ENCODE measurements around the gene ALX4. TPM values are rescaled to one million over a fixed set of nuclear protein-coding genes. Genes with fewer than 3 reads are reported as not detected.
A peak's percentile ranks its signal among the peaks of the same experiment; 100 is the strongest.

The ALX4 gene
- total RNA-seq, 1 donor from 2014 or later: not detected

DNA sequence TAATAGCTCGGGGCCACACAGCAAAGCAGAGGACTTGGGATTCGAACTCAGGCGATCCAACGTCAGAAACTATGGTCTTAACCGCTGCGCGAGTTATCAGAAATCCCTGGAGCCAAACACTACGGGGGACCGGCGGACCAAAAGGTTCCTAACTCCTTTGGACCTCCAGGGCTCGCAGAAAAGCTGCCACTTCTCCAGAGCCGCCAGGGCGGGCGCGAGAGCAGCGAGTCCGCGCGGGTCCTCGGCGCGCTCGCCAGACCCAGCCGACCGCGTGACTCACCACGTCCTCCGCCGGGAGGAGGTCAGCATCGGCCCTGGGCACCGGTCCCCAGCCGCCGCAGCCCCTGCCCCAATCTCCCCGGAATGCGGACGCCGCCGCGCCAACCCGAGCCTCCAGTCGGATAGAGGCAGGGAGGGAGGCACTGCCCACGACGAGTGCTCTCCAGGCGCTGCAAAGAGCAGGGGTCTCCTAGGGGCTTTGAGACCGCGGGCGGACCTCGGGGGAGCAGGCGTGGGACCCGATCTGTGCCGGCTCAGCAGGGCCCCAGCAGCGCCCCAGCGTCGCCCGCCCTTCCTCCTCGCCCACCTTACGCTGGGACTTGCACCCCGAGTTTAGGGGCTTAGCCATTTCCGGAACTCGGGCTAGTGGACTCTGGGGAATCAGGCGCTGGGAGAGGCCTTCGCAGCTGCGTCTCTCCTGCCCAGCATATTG lies 6.2 kb upstream of the ALX4 start:
- no peak for ATAC-seq

DNA sequence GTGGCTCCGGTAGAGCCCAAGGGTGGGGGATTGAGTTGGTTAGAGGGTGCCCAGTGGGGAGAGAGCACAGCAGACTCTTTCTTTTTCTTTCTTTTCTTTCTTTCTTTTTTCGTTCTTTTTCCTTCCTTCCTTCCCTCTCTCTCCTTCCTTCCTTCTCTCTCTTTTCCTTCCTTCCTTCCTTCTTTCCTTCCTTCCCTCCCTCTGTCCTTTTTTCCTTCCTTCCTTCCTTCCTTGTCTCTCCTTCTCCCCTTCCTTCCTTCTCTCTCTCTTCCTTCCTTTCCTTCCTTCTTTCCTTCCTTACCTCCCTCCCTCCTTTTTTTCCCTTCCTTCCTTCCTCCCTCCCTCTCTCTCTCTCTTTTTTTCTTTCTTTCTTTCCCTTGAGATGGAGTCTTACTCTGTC lies 4.8 kb upstream of the ALX4 start:
- no peak for ATAC-seq

DNA sequence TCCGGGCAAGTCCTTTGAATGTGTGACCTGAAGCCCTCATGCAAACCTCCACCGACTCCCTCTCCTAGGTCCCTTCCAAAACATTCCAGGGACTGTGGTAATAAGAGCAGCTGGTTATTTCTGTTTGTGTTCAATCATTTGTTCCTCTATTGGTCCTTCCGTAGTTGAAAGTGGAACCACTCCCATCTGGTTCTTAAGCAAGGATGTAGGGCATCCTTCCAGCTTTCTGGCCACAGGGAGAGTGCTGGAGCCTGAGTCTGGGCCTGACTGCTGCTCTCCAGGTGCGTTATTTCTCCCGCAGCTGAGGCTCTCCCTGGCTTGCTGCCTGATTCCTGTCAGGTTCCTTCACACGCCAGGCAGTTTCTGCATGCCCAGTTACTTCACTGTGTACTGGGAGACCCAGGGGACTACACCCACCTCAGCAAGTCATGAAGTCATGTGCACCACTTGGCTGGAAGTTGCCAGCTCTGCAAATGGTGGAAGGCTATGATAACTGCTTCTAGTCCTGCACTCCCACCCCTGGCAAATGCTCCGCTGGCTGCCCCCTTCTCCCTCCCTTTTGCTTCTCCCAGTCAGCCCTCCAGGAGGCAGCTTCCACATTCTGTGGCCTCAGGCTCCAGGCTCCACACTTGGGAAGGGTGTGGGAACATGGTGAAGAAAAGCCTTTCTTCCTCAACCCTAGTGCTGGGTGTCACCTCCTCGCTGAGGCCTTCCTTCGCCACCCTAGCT lies 4.0 kb upstream of the ALX4 start:
- no peak for ATAC-seq

DNA sequence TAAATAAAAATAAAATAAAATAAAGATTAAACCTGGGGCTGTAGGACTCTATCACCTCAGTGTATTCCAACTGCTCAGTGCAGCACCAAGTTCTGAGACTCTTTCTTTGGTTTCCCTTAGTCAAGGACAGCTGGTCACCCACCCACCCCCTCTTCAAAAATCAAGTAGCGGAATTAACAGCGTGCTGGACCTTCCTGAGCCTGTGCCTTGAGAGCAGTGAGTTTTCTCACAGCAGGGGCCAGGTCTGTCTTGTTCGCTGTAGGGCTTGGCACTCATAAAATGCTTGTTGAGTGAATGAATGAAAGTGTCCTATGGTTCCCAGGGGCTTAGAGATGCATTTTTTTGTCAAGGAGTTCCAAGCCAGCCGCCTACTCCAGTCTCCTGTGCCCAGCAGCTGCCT lies 2.9 kb upstream of the ALX4 start:
- ATAC-seq: no peak

DNA sequence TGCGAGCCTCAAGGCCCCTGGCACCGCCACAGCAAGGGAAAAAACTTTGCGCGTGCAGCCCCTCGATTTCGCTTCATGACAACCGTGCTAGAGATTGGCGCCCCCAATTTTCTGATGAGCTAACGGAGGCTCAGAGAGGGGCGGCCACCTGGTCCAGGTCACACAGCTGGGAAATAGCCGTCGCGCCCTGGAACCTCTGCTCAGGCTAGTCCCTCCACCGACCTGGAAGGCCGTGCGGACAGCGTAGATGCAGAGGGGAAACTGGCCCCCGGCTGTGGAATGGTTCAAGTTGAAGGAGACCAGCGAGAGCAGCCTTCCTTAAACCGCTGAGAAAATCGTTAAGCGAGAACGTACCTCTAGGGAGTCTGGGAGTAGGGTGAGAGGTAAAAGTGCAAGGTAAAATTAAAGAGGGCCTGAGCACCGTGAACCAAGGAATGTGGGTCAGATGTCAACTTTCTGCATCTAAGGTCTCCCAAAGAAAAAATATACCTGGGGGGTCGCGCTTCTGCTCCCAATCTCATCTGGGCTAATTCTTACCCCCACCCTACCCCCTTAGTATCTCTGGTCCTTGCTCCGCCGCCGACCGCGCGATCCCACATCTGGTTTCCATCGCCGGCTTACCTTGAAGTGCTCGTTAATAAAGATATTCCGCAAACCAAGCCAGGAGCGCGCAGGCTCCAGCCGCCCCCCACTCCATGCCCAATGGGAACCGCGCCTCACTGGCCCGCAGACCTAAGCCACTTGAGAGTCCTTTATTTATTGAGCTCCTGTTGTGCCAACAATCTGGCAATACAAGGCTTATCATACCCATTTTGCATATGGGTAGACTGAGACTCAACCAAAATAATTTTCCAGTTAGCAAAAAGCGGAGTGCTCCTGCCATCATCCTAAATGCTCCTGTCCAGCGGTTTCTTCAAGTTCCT lies 1.7 kb upstream of the ALX4 start:
- ATAC-seq: no peak

DNA sequence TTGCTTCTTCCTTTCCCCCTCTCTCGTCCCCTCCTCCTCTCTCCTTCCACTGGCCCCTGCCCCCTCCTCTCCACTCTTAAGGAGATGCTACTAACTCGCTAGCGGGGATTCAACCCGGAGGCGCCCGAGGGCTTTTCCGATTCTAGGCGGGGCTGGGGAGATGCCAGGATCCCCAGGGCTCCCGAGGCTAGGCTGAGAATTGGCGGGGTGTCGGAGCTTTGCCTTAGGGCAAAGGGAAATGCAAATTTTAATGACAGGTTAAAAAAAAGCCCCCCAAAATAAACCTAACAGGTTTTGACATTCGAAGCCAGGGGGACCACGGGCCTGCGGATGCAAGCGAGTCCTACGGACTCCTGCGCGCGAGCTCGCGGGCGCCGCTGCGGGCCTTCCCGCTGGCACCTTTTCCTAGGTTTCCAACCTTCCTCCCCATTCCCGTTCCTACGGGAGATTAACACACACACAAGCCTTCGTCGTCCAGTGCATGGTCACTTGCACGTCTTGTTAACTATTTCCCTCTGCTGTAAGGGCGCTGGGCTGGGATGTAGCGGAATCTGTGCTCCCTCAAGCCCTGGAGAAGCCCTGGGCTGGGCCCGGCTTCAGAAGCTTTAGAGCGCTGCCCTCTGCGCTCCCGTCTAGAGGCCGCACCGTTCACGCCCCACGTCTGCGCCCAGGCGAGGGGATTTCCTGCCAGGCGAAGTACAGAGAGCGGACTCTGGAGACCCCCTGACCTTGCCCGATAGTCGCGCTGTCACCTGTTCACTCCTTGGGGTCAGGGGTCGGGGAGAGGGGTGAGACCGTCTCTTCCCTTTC lies 729 bp upstream of the ALX4 start:
- no peak for ATAC-seq

DNA sequence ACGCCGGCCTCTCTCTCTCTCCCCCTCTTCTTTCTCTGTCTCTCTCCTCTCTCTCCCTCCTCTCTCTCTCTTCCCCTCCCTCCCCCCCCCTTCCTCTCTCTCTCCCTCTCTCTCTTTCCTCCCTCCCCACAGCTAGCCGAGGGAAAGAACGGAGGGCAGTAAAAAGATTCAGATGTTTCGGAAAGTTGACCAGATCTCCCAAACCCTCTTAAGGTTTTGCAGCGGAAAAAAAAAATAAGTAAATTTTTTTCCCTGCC lies 195 bp upstream of the ALX4 start:
- ATAC-seq: no peak

DNA sequence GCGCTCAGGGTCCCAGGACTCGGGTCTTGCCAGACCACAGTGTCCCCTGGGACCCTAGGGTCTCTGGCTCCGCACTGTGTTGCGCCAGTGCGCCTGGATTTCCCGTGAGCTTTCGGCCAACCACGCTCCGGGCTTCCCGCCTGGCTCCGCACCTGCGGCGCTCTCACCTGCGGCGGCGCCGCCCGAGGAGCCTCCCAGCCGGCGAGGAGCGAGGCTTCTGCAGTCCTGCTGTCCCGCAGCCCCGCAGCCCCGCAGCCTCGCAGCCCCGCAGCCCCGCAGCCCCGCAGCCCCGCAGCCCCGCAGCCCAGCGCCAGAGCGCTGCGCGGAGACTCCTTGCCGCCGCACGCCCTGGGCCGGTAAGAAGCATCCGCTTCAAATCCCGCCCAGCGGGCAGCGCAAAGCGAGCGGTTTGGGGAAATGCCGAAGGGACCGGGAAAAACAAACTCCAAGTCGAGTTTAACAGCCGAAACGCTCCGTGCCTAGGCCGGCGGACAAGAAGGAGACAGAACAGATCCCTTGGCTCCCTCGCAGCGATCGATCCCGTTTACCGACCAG lies 939 bp downstream of the ALX4 start:
- no peak for ATAC-seq

DNA sequence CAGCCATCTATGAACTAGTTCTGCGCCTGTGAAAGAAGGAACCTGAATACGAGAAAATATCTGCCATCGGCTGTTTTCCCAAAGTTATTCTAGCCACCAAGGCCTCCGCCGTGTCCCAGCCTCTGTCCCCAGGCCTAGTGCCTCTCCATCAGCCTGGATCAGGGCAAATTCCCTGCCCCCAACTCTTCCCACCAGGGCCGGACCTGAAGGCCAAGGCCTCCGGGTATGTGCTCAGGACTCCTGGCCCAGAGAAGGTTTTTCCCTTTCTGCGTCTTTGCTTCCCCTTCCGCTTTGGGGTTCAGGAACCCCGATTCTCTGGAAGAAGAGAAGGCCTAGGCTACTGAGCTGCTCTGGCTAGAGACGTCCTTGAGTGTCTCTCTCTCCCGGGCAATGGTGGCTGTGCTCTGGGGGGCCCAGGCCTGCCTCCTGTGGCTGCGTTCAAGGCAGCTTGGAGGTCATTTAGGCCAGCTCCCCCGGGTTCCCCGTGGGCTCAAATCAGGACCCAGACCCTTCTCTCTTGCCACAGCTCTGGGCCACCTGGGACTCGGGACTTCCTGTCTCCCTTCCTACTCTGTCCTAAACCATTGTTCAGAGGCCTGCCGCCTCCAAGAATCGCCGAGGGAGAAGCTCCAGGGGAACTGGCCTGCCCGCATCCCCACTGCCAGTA lies 1.6 kb downstream of the ALX4 start:
- no peak for ATAC-seq

DNA sequence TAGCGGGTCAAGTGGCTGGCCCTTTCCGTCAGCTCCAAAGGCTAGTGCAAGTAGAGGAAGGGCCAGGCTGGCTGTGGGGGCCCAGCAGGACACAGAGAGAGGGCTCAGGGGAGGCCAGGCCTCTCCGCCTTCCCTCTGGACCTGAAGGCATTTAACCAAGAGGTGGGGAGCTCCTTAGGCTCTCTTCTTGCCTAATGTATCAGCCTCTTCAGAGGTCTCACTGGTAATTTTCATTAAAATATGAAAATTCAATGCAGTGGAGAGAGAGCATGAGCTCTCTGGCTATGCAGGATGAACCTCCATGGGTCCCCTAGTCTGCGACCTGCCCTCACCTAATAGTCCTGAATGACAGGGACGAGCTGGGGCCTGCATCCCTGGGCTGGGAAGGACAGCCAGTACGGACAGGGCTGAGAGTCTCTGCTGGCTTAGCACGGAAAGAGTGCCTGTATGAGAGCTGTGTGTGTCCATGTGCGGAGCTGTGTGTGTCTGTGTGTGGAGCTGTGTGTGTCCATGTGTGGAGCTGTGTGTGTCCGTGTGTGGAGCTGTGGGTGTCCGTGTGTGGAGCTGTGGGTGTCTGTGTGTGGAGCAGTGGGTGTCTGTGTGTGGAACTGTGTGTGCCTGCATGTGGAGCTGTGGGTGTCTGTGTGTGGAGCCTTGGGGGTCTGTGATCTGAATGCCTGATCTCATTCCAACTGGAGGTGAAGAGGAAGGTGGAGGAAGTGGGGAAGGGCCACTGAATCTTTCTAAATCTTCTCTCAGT lies 2.4 kb downstream of the ALX4 start:
- ATAC-seq: no peak

DNA sequence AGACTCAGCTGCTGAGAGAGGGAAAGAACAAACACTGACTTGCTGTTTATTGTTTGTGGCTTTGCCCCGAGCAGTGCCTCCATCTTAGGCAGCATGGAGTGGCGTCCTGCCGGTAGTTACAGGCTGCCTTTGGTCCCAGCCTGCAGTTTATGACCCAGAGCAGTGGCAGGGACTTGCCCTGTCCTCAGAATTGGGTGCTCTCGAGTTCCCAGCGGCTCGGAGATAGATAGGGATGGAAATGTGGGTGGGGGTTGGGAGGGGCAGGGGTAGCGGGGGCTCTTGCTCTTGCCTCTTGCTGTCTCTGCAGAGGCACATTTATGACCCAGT lies 3.1 kb downstream of the ALX4 start:
- ATAC-seq: no peak

DNA sequence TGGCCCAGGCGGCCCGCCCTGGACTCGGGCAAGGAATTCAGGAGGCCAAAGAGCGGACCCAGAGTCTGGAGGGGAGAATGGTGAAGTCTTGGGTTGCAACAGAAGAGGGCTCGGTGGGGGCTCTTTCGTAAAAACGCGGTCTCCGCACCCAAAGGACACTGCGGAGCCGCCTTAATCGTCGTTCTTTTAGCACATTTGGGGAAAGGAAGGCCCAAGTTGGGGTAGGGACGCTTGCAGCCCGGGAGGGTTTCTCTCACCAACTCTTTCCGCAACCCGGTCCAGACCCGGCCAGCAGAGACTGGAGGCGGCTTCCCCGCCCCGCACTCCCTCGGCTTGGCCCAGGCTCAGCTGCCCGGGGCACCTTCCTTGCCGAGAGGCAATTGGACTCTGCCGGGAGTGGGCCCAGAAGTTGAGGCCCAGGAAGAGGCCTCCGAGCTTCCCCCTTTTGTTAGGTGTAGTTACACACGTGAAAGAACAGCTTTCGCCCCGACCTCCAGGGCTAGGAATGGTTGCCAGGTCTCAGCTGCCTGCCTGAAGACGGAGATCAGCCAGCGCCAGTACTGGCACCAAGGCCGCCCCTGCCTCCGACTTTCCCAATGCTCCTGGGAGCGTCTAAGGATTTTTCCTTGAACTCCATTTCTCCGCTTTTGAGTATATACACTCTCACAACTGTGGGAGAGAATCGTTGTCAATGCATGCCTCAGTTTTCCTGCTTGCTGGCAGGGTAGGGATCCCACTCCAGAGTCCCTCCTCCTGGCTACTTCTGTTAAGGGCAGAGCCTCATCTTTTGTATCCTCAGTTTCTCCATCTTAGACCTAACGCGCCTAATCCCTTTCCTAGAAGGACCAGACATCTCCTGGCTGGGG lies 3.7 kb downstream of the ALX4 start:
- ATAC-seq: peak; percentile 10

DNA sequence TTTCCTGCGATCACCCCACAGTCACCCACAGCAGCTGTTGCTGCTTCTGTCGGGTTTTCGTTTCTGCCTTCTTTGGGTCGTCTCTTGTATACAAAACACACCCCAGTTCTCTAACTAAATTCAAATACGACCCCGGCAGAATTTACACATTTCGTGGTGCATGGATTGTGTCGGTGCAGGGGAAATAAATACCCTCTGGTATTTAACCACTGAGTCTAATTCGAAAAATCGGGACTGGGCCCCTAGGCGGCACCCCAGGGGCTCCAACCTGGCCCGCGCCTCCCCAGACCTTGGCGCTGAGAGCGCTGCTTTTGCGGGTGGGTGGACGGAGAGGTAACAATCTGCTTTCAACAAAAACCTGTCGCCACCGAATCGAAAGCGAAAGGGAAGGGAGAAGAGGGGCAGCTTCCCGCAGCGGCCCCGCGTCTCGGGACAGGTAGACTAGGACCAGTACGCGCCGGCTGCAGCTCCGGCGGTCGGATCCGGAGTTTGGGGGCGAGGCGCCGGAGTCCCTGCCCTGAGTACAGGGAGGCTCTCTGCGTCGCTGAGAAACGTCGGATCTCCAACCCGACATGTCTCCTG lies 4.4 kb downstream of the ALX4 start:
- ATAC-seq: no peak

DNA sequence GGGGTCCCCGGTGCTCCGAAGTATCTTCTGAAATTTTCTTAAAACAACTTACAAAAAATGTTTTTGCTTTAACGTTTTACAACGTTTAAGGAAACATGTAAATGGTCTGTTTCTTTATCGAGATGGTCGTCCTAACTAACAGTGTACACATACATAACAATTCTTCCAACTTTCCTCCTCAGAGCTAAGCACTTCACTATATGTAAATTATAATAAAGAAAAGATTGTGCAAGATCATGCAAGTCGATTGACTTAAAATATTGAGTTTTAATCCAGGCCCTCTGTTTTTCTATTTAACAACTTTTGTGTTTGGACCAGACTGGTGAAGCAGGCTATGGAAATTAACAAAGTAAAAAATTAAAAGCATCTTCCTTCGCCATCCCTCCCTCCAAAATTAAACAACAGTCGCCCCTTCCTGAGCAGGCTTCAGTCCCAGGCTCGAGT lies 4.9 kb downstream of the ALX4 start:
- ATAC-seq: no peak

DNA sequence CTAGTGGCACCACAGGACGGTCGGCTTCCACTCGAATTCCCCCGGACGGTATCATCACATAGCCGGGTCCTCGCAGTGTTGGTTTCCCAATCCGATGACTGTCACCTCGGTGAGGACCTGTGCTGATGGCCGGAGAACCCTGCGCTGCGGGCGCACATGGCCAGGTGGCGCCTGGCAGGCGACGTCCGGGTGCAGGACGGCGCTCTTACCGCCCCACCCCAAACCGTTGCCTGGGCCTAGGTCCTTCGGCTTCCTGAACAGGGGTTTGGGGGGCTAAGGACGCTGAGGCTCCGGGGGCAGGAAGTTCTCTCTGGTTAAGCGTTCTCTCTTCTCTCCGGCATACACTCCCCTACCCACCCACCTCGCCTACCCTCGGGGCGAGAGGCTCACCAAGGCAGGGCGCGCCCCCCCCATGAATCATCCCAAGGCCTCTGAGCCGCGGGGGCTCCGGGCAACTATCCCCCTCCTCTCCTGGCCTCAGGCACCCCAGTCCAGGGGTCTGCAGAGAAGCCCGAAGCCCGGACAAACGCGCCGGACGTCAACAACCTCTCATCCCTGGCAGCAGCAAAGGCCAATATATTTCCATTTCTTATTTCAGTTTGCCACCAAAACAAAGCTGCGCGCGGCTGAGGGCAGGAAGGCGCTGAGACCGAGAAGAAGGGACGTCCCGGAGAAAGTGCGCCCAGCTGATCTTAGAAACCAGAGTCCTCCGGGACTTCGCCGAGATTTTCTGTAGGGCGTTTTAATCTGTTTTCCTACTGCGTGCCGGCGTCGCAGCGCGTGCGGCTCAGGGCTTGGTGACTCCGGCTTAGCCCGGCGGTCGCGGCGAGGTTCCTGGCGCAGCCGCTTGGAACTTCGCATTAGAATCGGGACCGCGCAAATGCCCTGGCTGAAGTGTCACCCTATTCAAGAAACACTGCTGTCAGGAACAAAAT lies 5.6 kb downstream of the ALX4 start:
- no peak for ATAC-seq

DNA sequence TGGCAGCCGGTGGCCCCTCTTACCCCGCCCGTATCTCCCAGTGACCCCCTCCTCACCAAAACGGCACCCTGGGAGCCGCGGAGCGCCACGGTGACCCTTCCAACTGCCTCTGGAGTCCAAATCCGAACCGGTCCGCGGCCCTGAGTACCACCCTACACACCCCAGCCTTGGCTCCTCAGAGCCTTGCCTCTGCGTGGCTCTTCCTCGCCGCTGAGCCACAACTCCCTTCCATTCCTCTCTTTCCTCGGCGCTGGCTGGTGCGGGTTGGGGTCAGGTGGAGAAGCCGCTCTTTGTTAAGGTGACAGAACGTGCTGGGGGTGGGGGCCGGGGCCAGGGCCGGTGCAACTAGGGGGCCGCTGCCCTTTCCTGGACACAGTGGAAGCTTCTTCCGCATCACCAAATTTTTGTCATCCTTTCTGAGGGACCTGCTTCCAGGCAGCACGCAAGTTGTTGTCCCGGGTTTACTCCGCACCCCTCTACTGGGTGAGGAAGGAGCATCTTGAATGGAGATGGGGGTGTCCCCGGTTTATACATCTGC lies 6.5 kb downstream of the ALX4 start:
- ATAC-seq: no peak

DNA sequence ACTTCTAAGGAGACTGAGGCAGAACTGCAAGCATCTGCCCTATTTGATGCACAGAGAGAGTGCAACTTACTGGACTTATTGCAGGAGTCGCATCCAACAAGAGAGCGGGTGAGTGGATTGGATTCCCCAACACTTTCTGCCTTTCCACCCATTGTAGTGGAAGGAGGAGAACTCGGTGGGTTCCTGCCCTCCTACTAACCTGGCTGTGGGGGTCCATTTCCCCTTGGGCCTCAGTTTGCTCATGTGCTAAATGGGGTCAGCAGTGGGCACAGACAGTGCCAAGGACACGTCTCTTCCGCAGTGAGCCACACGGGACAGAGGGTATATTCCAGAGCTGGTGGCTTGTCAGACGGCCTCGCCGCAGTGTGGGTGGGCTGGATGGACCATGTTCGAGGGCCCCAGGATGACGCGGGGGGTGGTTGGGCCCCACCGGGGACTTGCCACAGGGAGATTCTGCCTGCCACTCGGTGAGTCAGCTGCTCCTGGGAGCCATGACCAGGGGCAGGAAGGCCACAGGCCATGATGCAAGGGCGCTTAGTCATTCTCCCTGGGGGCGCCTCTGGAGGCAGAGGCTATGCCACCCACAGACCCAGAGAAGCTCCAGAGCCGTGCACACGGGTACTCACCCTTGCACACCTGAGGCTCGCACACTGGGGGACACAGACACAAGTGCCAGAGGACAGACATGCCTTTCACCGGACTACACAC lies 8.2 kb downstream of the ALX4 start:
- ATAC-seq: peak; percentile 17
